PC-3 (cell line): ENCODE data around the gene KRTAP5-3.

Source experiments
- EZH2phosphoT487 ChIP-seq: fragments of 300-600 bp; sonication (generic); IDR thresholded peaks from 2 replicates; pipeline ENCODE4 v1.6.1; 2018; ENCODE audit warnings: mild to moderate bottlenecking, antibody characterized with exemption, low read length, borderline replicate concordance
- TF ChIP-seq, protein P1 (sequence below): fragments of 300-600 bp; sonication (generic); conservative IDR thresholded peaks from 2 replicates; pipeline ENCODE4 v1.5.1; 2017; ENCODE audit warnings: antibody characterized with exemption, low read depth, mild to moderate bottlenecking, low read length

DNA sequence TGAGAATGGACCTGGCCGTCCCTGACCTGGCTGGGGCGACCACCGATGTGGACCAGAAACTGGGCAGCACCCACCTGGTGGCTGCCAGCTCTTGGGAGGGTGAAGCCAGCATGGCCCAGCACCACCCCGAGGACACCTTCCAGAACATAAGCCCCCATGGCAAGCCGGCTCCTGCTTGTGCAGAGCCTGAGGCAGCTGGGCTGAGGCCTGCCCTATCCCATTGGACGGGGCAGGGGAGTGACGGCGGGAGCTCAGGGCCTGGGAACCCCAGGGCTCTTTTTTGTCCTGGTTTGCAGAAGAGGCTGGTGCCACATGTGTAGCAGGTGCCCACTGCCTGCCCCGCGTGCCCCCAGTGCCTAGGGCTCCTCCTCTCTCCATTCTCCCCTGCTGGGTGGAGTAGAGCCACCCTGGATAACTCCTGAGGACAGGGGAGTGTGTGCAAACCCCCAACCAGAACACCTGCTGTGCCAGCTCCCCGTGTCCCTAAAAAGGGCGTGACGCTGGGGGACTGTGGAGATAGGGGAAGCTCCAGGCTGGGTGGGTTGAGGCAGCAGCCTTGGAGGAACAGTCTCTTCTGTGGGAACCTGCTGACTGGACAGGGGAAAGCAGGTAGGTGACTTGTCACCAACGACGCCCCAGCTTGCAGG lies 48.1 kb downstream of the KRTAP5-3 start:
- TF ChIP-seq, protein P1, sequence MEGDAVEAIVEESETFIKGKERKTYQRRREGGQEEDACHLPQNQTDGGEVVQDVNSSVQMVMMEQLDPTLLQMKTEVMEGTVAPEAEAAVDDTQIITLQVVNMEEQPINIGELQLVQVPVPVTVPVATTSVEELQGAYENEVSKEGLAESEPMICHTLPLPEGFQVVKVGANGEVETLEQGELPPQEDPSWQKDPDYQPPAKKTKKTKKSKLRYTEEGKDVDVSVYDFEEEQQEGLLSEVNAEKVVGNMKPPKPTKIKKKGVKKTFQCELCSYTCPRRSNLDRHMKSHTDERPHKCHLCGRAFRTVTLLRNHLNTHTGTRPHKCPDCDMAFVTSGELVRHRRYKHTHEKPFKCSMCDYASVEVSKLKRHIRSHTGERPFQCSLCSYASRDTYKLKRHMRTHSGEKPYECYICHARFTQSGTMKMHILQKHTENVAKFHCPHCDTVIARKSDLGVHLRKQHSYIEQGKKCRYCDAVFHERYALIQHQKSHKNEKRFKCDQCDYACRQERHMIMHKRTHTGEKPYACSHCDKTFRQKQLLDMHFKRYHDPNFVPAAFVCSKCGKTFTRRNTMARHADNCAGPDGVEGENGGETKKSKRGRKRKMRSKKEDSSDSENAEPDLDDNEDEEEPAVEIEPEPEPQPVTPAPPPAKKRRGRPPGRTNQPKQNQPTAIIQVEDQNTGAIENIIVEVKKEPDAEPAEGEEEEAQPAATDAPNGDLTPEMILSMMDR: no peak
- no peak for TF ChIP-seq EZH2phosphoT487
